OCI-LY3 (cell line): Measurements from ENCODE around the gene MAPKAP1.
A peak's percentile ranks its signal among the peaks of the same experiment; 100 is the strongest.

ENCODE experiments used
- H2AFZ ChIP-seq: fragments of 200-600, 300-600 bp; shearing (Covaris generic); 2 replicates; pipeline ENCODE4 v1.6.0; 2014; ENCODE audit warnings: antibody characterized with exemption, low read depth, low read length
- H3K27ac ChIP-seq: fragments of 200-600, 300-600 bp; sonication (generic); 2 replicates; pipeline ENCODE4 v1.5.1; 2014; ENCODE audit warnings: mild to moderate bottlenecking, low read length, moderate library complexity, mixed read lengths
- H3K27me3 ChIP-seq: fragments of 200-600, 300-600 bp; sonication (generic); 2 replicates; pipeline ENCODE4 v1.6.1; 2014; ENCODE audit warnings: low read depth, low read length, mixed read lengths
- H3K36me3 ChIP-seq: fragments of 200-600, 300-600 bp; sonication (generic); replicated peaks from 2 replicates; pipeline ENCODE3; 2014; ENCODE audit warnings: low read depth, low read length, mixed read lengths
- H3K4me1 ChIP-seq: fragments of 300-600, 200-600 bp; sonication (generic); 2 replicates; pipeline ENCODE4 v1.6.1; 2014; ENCODE audit warnings: low read length, mixed read lengths
- H3K4me2 ChIP-seq: fragments of 200-600, 300-600 bp; sonication (generic); 2 replicates; pipeline ENCODE4 v1.6.1; 2014; ENCODE audit warnings: low read length, mixed read lengths
- H3K4me3 ChIP-seq: fragments of 300-600, 200-600 bp; sonication (generic); 2 replicates; pipeline ENCODE4 v1.5.1; 2014; ENCODE audit warnings: antibody characterized with exemption, mild to moderate bottlenecking, low read length, moderate library complexity
- H3K79me2 ChIP-seq: fragments of 300-600, 200-600 bp; shearing (Covaris generic); 2 replicates; pipeline ENCODE4 v1.6.1; 2014; ENCODE audit warnings: mild to moderate bottlenecking, low read length, mixed read lengths
- H3K9ac ChIP-seq: fragments of 300-600, 200-600 bp; shearing (Covaris generic); 2 replicates; pipeline ENCODE4 v1.6.0; 2014; ENCODE audit warnings: mild to moderate bottlenecking, low read length, moderate library complexity
- H3K9me3 ChIP-seq: fragments of 200-600, 300-600 bp; shearing (Covaris generic); 2 replicates; pipeline ENCODE4 v1.6.1; 2014; ENCODE audit warnings: low read length, mixed read lengths; ENCODE audit not compliant: insufficient read depth
- H4K20me1 ChIP-seq: fragments of 200-600, 300-600 bp; sonication (generic); 2 replicates; pipeline ENCODE4 v1.6.1; 2016; ENCODE audit warnings: low read length, mixed read lengths; ENCODE audit not compliant: insufficient read depth
- EZH2phosphoT487 ChIP-seq: fragments of 200-600 bp; shearing (Covaris generic); IDR thresholded peaks from 2 replicates; pipeline ENCODE4 v1.6.1; 2018; ENCODE audit warnings: antibody characterized with exemption, mixed run types, low read depth
- TF ChIP-seq, protein P1 (sequence below): fragments of 200-600, 300-600 bp; sonication (generic); IDR thresholded peaks from 2 replicates; pipeline ENCODE4 v1.5.1; 2014; ENCODE audit warnings: antibody characterized with exemption, low read length, low read depth

Gene MAPKAP1

DNA sequence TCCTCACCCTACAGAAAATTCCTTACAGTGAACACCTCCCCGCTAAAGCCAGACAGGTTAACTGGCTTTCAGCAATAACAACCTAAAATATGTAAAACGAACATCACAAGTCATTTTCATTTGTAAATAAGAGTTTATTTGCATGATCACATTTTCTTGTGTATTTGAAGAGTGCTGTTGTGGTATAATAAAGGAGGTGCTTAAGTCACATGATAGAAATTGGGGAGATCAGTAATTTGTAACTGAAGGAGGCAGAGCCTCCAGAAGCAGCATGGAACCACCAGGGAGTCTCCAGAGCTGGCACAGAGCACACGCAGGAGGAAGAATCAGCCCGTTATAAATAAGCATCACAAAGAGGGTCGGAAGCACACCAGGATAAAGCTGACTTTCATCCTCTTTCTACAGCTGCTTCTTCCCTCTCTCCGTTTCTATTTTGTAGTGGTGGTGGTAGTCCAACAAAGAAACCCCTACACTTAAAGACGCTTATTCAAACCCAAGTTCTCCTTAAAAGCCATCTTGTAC, 210.6 kb downstream of the MAPKAP1 start:
- H3K9ac ChIP-seq: no peak overlapping the region
- H3K27ac ChIP-seq: no peak overlapping the region
- H3K9me3 ChIP-seq: no peaks in the 10 kb centered on the region
- H3K27me3 ChIP-seq: no peaks in the 10 kb centered on the region
- H3K4me1 ChIP-seq: peaks cover 15% of the 10 kb centered on the region
- no peaks in the 10 kb centered on the region for H3K36me3 ChIP-seq
- H4K20me1 ChIP-seq: 0 out of 2 replicates have a peak, but pooled peaks cover 5% of the 10 kb centered on the region
- no peak for TF ChIP-seq EZH2phosphoT487
- TF ChIP-seq, protein P1, sequence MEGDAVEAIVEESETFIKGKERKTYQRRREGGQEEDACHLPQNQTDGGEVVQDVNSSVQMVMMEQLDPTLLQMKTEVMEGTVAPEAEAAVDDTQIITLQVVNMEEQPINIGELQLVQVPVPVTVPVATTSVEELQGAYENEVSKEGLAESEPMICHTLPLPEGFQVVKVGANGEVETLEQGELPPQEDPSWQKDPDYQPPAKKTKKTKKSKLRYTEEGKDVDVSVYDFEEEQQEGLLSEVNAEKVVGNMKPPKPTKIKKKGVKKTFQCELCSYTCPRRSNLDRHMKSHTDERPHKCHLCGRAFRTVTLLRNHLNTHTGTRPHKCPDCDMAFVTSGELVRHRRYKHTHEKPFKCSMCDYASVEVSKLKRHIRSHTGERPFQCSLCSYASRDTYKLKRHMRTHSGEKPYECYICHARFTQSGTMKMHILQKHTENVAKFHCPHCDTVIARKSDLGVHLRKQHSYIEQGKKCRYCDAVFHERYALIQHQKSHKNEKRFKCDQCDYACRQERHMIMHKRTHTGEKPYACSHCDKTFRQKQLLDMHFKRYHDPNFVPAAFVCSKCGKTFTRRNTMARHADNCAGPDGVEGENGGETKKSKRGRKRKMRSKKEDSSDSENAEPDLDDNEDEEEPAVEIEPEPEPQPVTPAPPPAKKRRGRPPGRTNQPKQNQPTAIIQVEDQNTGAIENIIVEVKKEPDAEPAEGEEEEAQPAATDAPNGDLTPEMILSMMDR: no peak
- H3K4me2 ChIP-seq: no peak overlapping the region
- no peak overlapping the region for H3K4me3 ChIP-seq
- H2AFZ ChIP-seq: no peak overlapping the region
- H3K79me2 ChIP-seq: no peaks in the 10 kb centered on the region

DNA sequence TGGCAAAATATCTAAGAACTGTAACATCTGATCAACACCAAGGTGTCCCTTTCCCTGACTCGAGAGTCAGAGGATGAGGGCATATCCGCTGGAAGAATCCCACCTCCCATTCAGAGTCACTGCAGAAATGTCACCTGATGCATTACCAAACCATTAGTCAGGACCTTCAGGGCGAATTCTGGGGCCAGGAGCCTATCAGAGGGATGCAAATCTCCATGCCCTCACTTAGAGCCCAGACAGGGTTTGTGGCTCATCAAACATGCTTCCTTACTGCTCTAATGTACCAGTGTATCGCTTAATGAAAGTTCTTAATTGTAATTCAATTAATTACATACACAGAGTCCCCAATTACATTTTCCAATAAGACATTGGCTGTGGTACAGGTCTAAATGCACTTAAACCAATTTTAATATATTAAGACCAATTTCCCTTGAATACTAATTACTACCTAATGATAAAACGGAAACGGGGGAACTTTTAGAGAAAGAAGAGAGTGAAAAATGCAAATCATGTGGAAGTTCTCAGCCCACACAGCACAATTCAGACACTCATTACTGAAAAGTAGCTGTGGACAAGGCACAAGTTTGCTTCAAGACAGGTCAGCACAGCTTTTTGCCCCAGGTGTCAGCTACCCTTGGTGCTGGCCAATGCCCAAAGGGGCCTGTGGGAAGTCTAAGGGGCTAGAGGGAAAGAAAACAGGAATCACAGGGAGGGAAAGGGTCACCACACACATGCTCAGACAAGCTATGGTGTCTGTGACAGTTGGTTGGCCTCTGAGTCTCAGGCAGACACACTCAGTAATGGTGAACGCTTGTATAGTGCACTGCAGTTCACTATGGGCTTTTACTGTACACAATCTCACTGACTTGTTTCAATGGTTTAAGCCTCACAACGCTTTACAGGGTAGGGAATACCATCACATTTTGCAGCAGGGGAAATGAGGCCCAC, 211.6 kb downstream of the MAPKAP1 start:
- H3K9me3 ChIP-seq: no peaks in the 10 kb centered on the region
- no peaks in the 10 kb centered on the region for H3K79me2 ChIP-seq
- H3K4me3 ChIP-seq: no peak overlapping the region
- H2AFZ ChIP-seq: no peak overlapping the region
- H3K9ac ChIP-seq: no peak overlapping the region
- no peak overlapping the region for H3K27ac ChIP-seq
- TF ChIP-seq EZH2phosphoT487: no peak
- TF ChIP-seq, protein P1: no peak
- H3K4me1 ChIP-seq: peaks cover 15% of the 10 kb centered on the region
- 0 out of 2 replicates have a peak, but pooled peaks cover 5% of the 10 kb centered on the region for H4K20me1 ChIP-seq
- H3K27me3 ChIP-seq: no peaks in the 10 kb centered on the region
- peak overlapping the region; percentile 49 for H3K4me2 ChIP-seq
- H3K36me3 ChIP-seq: no peaks in the 10 kb centered on the region

DNA sequence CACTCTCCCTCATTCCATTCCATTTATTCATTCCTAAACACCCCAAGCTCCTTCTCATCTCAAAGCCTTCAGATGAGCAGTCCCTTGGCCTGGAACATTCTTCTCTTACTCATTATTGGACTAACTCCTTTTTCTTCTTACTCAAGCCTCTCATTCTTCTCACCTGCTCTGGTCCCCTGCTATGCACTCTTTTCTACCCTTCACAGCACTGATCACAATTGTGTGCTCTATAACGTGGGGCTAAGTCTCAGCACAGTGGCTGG, 212.4 kb downstream of the MAPKAP1 start:
- H3K4me2 ChIP-seq: no peak overlapping the region
- TF ChIP-seq, protein P1: no peak
- TF ChIP-seq EZH2phosphoT487: no peak
- H3K4me3 ChIP-seq: no peak overlapping the region
- no peaks in the 10 kb centered on the region for H3K27me3 ChIP-seq
- H3K9me3 ChIP-seq: no peaks in the 10 kb centered on the region
- peaks cover 15% of the 10 kb centered on the region for H3K4me1 ChIP-seq
- no peaks in the 10 kb centered on the region for H3K36me3 ChIP-seq
- 0 out of 2 replicates have a peak, but pooled peaks cover 5% of the 10 kb centered on the region for H4K20me1 ChIP-seq
- H3K9ac ChIP-seq: no peak overlapping the region
- no peak overlapping the region for H3K27ac ChIP-seq
- H3K79me2 ChIP-seq: no peaks in the 10 kb centered on the region
- no peak overlapping the region for H2AFZ ChIP-seq

DNA sequence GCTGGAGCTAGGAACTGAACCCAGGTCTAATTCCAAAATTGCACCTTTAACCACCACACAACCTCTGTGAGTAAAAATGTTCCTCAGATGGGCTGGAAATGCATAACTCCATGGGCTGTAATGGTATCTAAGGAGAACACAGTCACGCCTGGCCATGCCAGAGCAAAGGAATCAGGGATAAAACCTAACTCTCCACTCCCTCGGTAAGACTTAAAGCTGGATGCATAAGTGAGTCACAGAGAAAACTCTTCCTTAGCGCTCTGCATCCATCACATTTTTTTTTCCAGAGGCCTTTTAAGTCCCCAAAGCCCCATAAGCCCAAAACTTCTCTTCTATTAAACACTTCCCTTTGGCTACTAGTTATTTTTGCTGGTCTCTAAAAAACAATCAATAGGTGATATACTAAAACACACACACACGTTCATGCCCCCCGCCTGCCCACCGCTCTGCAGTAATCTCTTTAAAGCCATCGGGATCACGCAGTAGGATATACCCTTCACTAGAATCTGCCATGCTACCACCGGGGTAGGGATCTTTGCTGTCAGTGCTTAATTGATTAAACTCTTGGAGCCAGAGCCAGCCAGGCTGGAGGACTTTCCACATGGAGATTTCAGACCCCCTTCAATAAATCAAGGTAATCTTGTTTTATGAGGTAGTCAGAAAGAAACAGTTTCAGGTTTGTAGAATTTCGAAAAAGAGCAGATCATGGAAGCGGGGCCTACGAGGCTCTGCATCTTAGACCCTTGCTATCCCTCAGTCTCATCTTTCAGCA, 212.9 kb downstream of the MAPKAP1 start:
- Histone ChIP-seq H3K4me2 (no peak overlapping the region), H2AFZ (no peak overlapping the region), H4K20me1 (0 out of 2 replicates have a peak, but pooled peaks cover 5% of the 10 kb centered on the region), H3K9me3 (no peaks in the 10 kb centered on the region), H3K9ac (no peak overlapping the region), H3K4me3 (no peak overlapping the region), H3K4me1 (peaks cover 15% of the 10 kb centered on the region), H3K27ac (no peak overlapping the region), H3K27me3 (no peaks in the 10 kb centered on the region), H3K36me3 (no peaks in the 10 kb centered on the region), H3K79me2 (no peaks in the 10 kb centered on the region)
- TF ChIP-seq, protein P1: no peak
- TF ChIP-seq EZH2phosphoT487: no peak
